ENCODE measurements around the gene NIT1.

NIT1 gene

GRCh38 chr1:161117759-161118581 is at the start of gene NIT1, which contains the start of gene PFDN2:
Gene NIT1 (plus strand): TSS chr1:161118105. CDS start chr1:161118177, 72 bp downstream.
Gene PFDN2 (minus strand): TSS chr1:161118037. CDS start chr1:161118026, 11 bp downstream.
- TF ChIP-seq CTCF (IDR thresholded peaks at IDR 0.05): peak in 1 of 2 experiments; percentile 6
- peaks cover 24 to 34% (median 31%) of the 10 kb centered on the region in 3 donors for H3K36me3 ChIP-seq
- DNase-seq: peak; percentile 79 to 90
- peak within 1 kb of the TSS; percentile 93 to 95 for H3K27ac ChIP-seq
- no peaks in the 10 kb centered on the region for H3K9me3 ChIP-seq
- H3K4me3 ChIP-seq: peak within 1 kb of the TSS; percentile 93 to 94
- H3K4me1 ChIP-seq: peaks cover 0 to 57% (median 44%) of the 10 kb centered on the region in 4 donors
- H3K27me3 ChIP-seq: no peaks in the 10 kb centered on the region
- intact Hi-C loops (cut with DNase I; ENCODE audit: low total_unique reads): no loop called here

- peaks cover 0 to 7% (median 0%) of the 10 kb centered on the region in 3 donors for H3K36me3 ChIP-seq
- H3K4me1 ChIP-seq: no peaks in the 10 kb centered on the region
- H3K27ac ChIP-seq: no peak overlapping the region
- H3K27me3 ChIP-seq: peaks cover 0 to 21% of the 10 kb centered on the region in 2 donors
- intact Hi-C loops (cut with DNase I; ENCODE audit: low total_unique reads): no loop called here
- no peaks in the 10 kb centered on the region for H3K9me3 ChIP-seq
- no peak for TF ChIP-seq CTCF (IDR thresholded peaks at IDR 0.05)
- peak; percentile 66 to 80 for DNase-seq
- H3K4me3 ChIP-seq: peak overlapping the region; percentile 34 to 38
Observed at GRCh38 chr1:161068306-161069234, 49.3 kb upstream of the NIT1 start.

- H3K4me1 ChIP-seq: peaks cover 0 to under 1% (median 0%) of the 10 kb centered on the region in 4 donors
- H3K27ac ChIP-seq: no peak overlapping the region
- intact Hi-C loops (cut with DNase I; ENCODE audit: low total_unique reads): no loop called here
- peaks cover 0 to 18% of the 10 kb centered on the region in 2 donors for H3K27me3 ChIP-seq
- H3K9me3 ChIP-seq: no peaks in the 10 kb centered on the region
- TF ChIP-seq CTCF (IDR thresholded peaks at IDR 0.05): no peak
- no peak for DNase-seq
- peak overlapping the region; percentile 34 to 38 for H3K4me3 ChIP-seq
- H3K36me3 ChIP-seq: peaks cover 0 to 11% (median 0%) of the 10 kb centered on the region in 3 donors
Observed at GRCh38 chr1:161069241-161069640, 48.7 kb upstream of the NIT1 start.

GRCh38 chr1:161069731-161070270 is 48.1 kb upstream of the NIT1 start, which contains the start of gene ARHGAP30:
Gene ARHGAP30 (minus strand): TSS chr1:161069891. CDS start chr1:161069624, 267 bp downstream.
- TF ChIP-seq CTCF (IDR thresholded peaks at IDR 0.05): no peak
- peaks cover 0 to 18% of the 10 kb centered on the region in 2 donors for H3K27me3 ChIP-seq
- H3K9me3 ChIP-seq: no peaks in the 10 kb centered on the region
- peak; percentile 58 to 80 for DNase-seq
- H3K36me3 ChIP-seq: peaks cover 0 to 11% (median 0%) of the 10 kb centered on the region in 3 donors
- H3K4me3 ChIP-seq: peak within 1 kb of the TSS; percentile 34 to 38
- intact Hi-C loops (cut with DNase I; ENCODE audit: low total_unique reads): no loop called here
- no peak within 1 kb of the TSS for H3K27ac ChIP-seq
- H3K4me1 ChIP-seq: peaks cover 0 to 5% (median 0%) of the 10 kb centered on the region in 4 donors

GRCh38 chr1:161070761-161071160 is 47.1 kb upstream of the NIT1 start:
- peaks cover 0 to 5% (median 0%) of the 10 kb centered on the region in 4 donors for H3K4me1 ChIP-seq
- no peak for TF ChIP-seq CTCF (IDR thresholded peaks at IDR 0.05)
- intact Hi-C loops (cut with DNase I; ENCODE audit: low total_unique reads): no loop called here
- no peak overlapping the region for H3K27ac ChIP-seq
- H3K9me3 ChIP-seq: no peaks in the 10 kb centered on the region
- peaks cover 0 to 11% (median 0%) of the 10 kb centered on the region in 3 donors for H3K36me3 ChIP-seq
- no peak for DNase-seq
- H3K4me3 ChIP-seq: no peak overlapping the region
- H3K27me3 ChIP-seq: peaks cover 0 to 13% of the 10 kb centered on the region in 2 donors
